IMR-90 (cell line): ENCODE measurements around the gene ZNF329. TPM values are rescaled to one million over a fixed set of nuclear protein-coding genes. Genes with fewer than 3 reads are reported as not detected.

Experiments used
- ATAC-seq: fragments of 200-7000 bp; cut with Tn5 transposase; 2 replicates; pipeline ENCODE4 v1.9.1; 2020; ENCODE audit warnings: low read depth, mild to moderate bottlenecking, moderate library complexity
- BruUV-seq: library from RNA; stranded (reverse); fragments of 400-500 nt; replicated peaks from 2 replicates; lab custom pipeline; 2021; lab: Mats Ljungman, UMichigan
- CTCF ChIA-PET: fragments of 300-600 bp; formaldehyde crosslinking; extraction: SDS; loops from one replicate; lab custom pipeline; 2021; ENCODE audit warnings: antibody characterized with exemption; lab: Yijun Ruan, JAX
- POLR2A ChIA-PET: fragments of 300-600 bp; sonication (Branson Sonifier 250); formaldehyde crosslinking; loops from one replicate; lab custom pipeline; 2022; ENCODE audit warnings: antibody characterized with exemption; ENCODE audit not compliant: unreplicated experiment; lab: Charles Lee
- DNase-seq: peaks from one replicate; pipeline ENCODE4 v3.0.0; 2013
- H2AFZ ChIP-seq: replicated peaks from 2 replicates; pipeline ENCODE3; 2013; ENCODE audit warnings: low read length, mild to moderate bottlenecking; ENCODE audit not compliant: poor library complexity
- H2AK5ac ChIP-seq: 2 replicates; pipeline ENCODE4 v1.6.1; 2013; ENCODE audit warnings: low read depth, low read length, inconsistent platforms
- H2AK9ac ChIP-seq: replicated peaks from 2 replicates; pipeline ENCODE3; 2013; ENCODE audit warnings: mild to moderate bottlenecking, low read depth, low read length, moderate library complexity; ENCODE audit not compliant: poor library complexity
- H2BK120ac ChIP-seq: 2 replicates; pipeline ENCODE4 v1.6.1; 2013; ENCODE audit warnings: low read depth, low read length, inconsistent platforms
- H2BK15ac ChIP-seq: 3 replicates; pipeline ENCODE4 v1.6.1; 2013; ENCODE audit warnings: low read depth, low read length, inconsistent platforms
- H2BK20ac ChIP-seq: 2 replicates; pipeline ENCODE4 v1.6.1; 2013; ENCODE audit warnings: low read depth, mild to moderate bottlenecking, inconsistent platforms, low read length, moderate library complexity
- H2BK5ac ChIP-seq: 2 replicates; pipeline ENCODE4 v1.6.1; 2013; ENCODE audit warnings: mild to moderate bottlenecking, low read depth, low read length, inconsistent platforms; ENCODE audit not compliant: poor library complexity, severe bottlenecking
- H3K14ac ChIP-seq: replicated peaks from 2 replicates; pipeline ENCODE4 v1.6.1; 2013; ENCODE audit warnings: low read depth, low read length, inconsistent platforms
- H3K18ac ChIP-seq: 2 replicates; pipeline ENCODE4 v1.6.1; 2013; ENCODE audit warnings: low read depth, low read length, control low read depth
- H3K23ac ChIP-seq: 2 replicates; pipeline ENCODE4 v1.6.1; 2013; ENCODE audit warnings: low read depth, low read length, inconsistent platforms
- H3K27ac ChIP-seq: 2 replicates; pipeline ENCODE4 v1.5.1; 2013; ENCODE audit warnings: mild to moderate bottlenecking, control low read depth, low read length; ENCODE audit not compliant: insufficient read depth
- H3K27me3 ChIP-seq: 2 replicates; pipeline ENCODE4 v1.6.1; 2013; ENCODE audit warnings: low read length; ENCODE audit not compliant: control insufficient read depth, insufficient read depth
- H3K36me3 ChIP-seq: 2 replicates; pipeline ENCODE4 v1.6.1; 2013; ENCODE audit warnings: low read length, mixed read lengths; ENCODE audit not compliant: control insufficient read depth, insufficient read depth
- H3K4ac ChIP-seq: 2 replicates; pipeline ENCODE4 v1.6.1; 2013; ENCODE audit warnings: low read depth, low read length, inconsistent platforms
- H3K4me1 ChIP-seq: 2 replicates; pipeline ENCODE4 v1.6.1; 2013; ENCODE audit warnings: low read length, mixed read lengths; ENCODE audit not compliant: control insufficient read depth, insufficient read depth
- H3K4me2 ChIP-seq: 2 replicates; pipeline ENCODE4 v1.6.1; 2013; ENCODE audit warnings: low read depth, mild to moderate bottlenecking, control low read depth, low read length, moderate library complexity
- H3K4me3 ChIP-seq: 2 replicates; pipeline ENCODE4 v1.5.1; 2013; ENCODE audit warnings: low read depth, mild to moderate bottlenecking, control low read depth, low read length, moderate library complexity; ENCODE audit not compliant: insufficient read depth
- H3K56ac ChIP-seq: 2 replicates; pipeline ENCODE4 v1.6.1; 2013; ENCODE audit warnings: low read length, inconsistent platforms; ENCODE audit not compliant: insufficient read depth; ENCODE audit errors: extremely low read depth
- H3K79me1 ChIP-seq, 2 experiments: 2 replicates each; pipeline ENCODE4 v1.6.1; 2013; ENCODE audit warnings: low read length in 2 of 2, inconsistent platforms in 1 of 2, low read depth in 1 of 2
- H3K9ac ChIP-seq: 2 replicates; pipeline ENCODE4 v1.6.1; 2013; ENCODE audit warnings: low read depth, low read length, control low read depth
- H3K9me1 ChIP-seq: 2 replicates; pipeline ENCODE4 v1.6.1; 2013; ENCODE audit warnings: low read length, inconsistent platforms; ENCODE audit not compliant: insufficient read depth
- H3K9me3 ChIP-seq: 2 replicates; pipeline ENCODE4 v1.6.1; 2013; ENCODE audit warnings: low read length; ENCODE audit not compliant: control insufficient read depth, insufficient read depth
- H4K20me1 ChIP-seq: 2 replicates; pipeline ENCODE4 v1.6.1; 2013; ENCODE audit warnings: low read length, inconsistent platforms; ENCODE audit not compliant: insufficient read depth
- H4K5ac ChIP-seq: 2 replicates; pipeline ENCODE4 v1.6.1; 2013; ENCODE audit warnings: mild to moderate bottlenecking, low read depth, low read length, control low read depth
- H4K8ac ChIP-seq, 2 experiments: 2 replicates each; pipeline ENCODE4 v1.6.1; 2013; ENCODE audit warnings: low read depth in 2 of 2, low read length in 2 of 2, control low read depth in 1 of 2, inconsistent platforms in 1 of 2
- H4K91ac ChIP-seq: 2 replicates; pipeline ENCODE4 v1.6.1; 2013; ENCODE audit warnings: low read depth, low read length, inconsistent platforms; ENCODE audit not compliant: insufficient read depth
- CHD1 ChIP-seq: IDR thresholded peaks from 2 replicates; pipeline ENCODE4 v1.6.1; 2012; ENCODE audit warnings: low read depth, low read length, improper control_type of control experiment
- MAFK ChIP-seq: IDR thresholded peaks from 2 replicates; pipeline ENCODE4 v1.6.1; 2012; ENCODE audit warnings: low read depth, low read length, improper control_type of control experiment
- WGBS, 2 experiments: methylation state at CpG; one replicate each; pipeline versions ENCODE4 v1.1.5 to v1.1.7; 2013; ENCODE audit warnings: missing lambda C conversion rate in 2 of 2; ENCODE audit not compliant: insufficient read length in 1 of 2; ENCODE audit errors: extremely low coverage in 2 of 2; 5-methylcytosine and 5-hydroxymethylcytosine counted together
- dilution Hi-C: fragments of 300-500 bp; cut with HindIII; formaldehyde crosslinking; loops from one replicate; pipeline ENCODE4 v1.14.3; 2018; ENCODE audit warnings: low sequenced_read_pairs; ENCODE audit not compliant: unreplicated experiment
- in situ Hi-C: fragments of 300-500 bp; cut with MboI; formaldehyde crosslinking; loops from 3 replicates; pipeline ENCODE4 v1.14.3; 2019; ENCODE audit warnings: low sequenced_read_pairs, inconsistent platforms, mixed read lengths
- intact Hi-C: fragments of 100-400 bp; cut with micrococcal nuclease; formaldehyde crosslinking; loops from 2 replicates; pipeline ENCODE4 v1.10.0; 2022
- polyA plus RNA-seq, 3 experiments: library from polyadenylated mRNA; depleted of rRNA; stranded (reverse); fragments of >200 nt; gene quantifications; 2 replicates each; pipeline ENCODE4 v1.2.3, GENCODE V29; 2012; ENCODE audit warnings: low replicate concordance in 1 of 3
- total RNA-seq: library from RNA; depleted of rRNA; stranded (reverse); fragments of >200 nt; gene quantifications from 2 replicates; pipeline ENCODE4 v1.2.3, GENCODE V29; 2012

ZNF329 gene
- total and polyA plus RNA-seq, 2 of the 4 experiments (the other 2 are of a cell fraction), result 4.7 to 16.8 TPM

GRCh38 chr19:58093071-58093470 lies 57.5 kb downstream of the ZNF329 start:
- Histone ChIP-seq H4K5ac (no peak overlapping the region), H2AK5ac (no peak overlapping the region), H4K20me1 (no peaks in the 10 kb centered on the region), H3K9me3 (peaks cover 67% of the 10 kb centered on the region), H2BK5ac (no peak overlapping the region), H3K36me3 (peaks cover 14% of the 10 kb centered on the region), H2AFZ (no peak overlapping the region), H3K9me1 (no peaks in the 10 kb centered on the region), H3K4ac (no peak overlapping the region), H3K56ac (no peak overlapping the region), H3K4me1 (no peaks in the 10 kb centered on the region), H4K91ac (no peak overlapping the region), H2AK9ac (no peak overlapping the region), H2BK15ac (no peak overlapping the region), H3K18ac (no peak overlapping the region), H3K79me1 (no peaks in the 10 kb centered on the region), H3K9ac (no peak overlapping the region), H3K4me2 (no peak overlapping the region), H3K4me3 (no peak overlapping the region), H3K27me3 (no peaks in the 10 kb centered on the region), H3K23ac (no peak overlapping the region), H2BK120ac (no peak overlapping the region), H3K14ac (no peak overlapping the region), H4K8ac (no peak overlapping the region), H3K27ac (no peak overlapping the region), H2BK20ac (no peak overlapping the region)
- no TSS peak for BruUV-seq
- no peak for ATAC-seq
- TF ChIP-seq MAFK (no peak), CHD1 (no peak)
- WGBS, 2 experiments, result 70% methylated on average over 2 of the region's 7 CpGs; no CpG with 5 or more reads in 1 of the 2 experiments
- ChIA-PET CTCF (no interaction called here), POLR2A (no interaction called here)
- no peak for DNase-seq
- in situ Hi-C loops, result no loop called here
- dilution Hi-C loops, result no loop called here
- intact Hi-C loops, result no loop called here
